ENCODE measurements around the gene SAMD4A.

Gene SAMD4A

DNA sequence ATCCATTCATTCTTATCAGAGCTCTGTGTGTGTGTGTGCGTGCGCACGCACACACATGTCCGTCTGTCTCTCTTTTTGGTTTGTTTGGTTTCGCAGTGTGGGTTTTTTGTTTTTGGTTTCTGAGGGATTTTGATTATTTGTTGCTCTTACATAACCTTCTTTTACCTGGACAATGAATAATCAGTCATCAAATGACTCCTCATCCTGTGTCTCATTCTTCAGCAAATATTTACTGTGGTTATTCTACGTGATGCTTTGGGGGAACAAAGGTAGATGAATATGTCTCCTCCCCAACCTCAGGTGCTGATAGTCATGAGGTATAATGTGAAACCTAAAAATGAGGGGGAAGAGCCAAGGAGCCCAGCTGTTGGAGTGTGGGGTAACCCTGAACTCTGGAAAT is 92.4 kb downstream of the SAMD4A start:
- H3K27me3 Mint-ChIP-seq: no peaks in the 10 kb centered on the region
- H3K4me3 Mint-ChIP-seq: no peak overlapping the region
- peaks cover 13% of the 10 kb centered on the region for H3K36me3 Mint-ChIP-seq
- peaks cover 11% of the 10 kb centered on the region for H3K4me1 Mint-ChIP-seq
- H3K9me3 Mint-ChIP-seq: no peaks in the 10 kb centered on the region
- DNase-seq (ENCODE audit: low spot score in 2 of 2) (no peak), ATAC-seq (ENCODE audit: low read depth) (no peak)
- no peak overlapping the region for H3K27ac Mint-ChIP-seq

- no peak overlapping the region for H3K4me3 Mint-ChIP-seq
- H3K4me1 Mint-ChIP-seq: peaks cover 16% of the 10 kb centered on the region
- no peak overlapping the region for H3K27ac Mint-ChIP-seq
- no peaks in the 10 kb centered on the region for H3K27me3 Mint-ChIP-seq
- H3K9me3 Mint-ChIP-seq: no peaks in the 10 kb centered on the region
- ATAC-seq (ENCODE audit: low read depth) (no peak), DNase-seq (ENCODE audit: low spot score in 2 of 2) (no peak)
- peaks cover 9% of the 10 kb centered on the region for H3K36me3 Mint-ChIP-seq
These were observed 93.7 kb downstream of the SAMD4A start for GRCh38 chr14:54660604-54661111.

- H3K4me1 Mint-ChIP-seq: peaks cover 18% of the 10 kb centered on the region
- no peaks in the 10 kb centered on the region for H3K27me3 Mint-ChIP-seq
- DNase-seq (ENCODE audit: low spot score in 2 of 2) (no peak), ATAC-seq (ENCODE audit: low read depth) (no peak)
- no peaks in the 10 kb centered on the region for H3K9me3 Mint-ChIP-seq
- H3K36me3 Mint-ChIP-seq: peaks cover 9% of the 10 kb centered on the region
- H3K4me3 Mint-ChIP-seq: no peak overlapping the region
- H3K27ac Mint-ChIP-seq: no peak overlapping the region
These were observed 95.7 kb downstream of the SAMD4A start for GRCh38 chr14:54662491-54663133.

GRCh38 chr14:54664961-54665360 is 98.0 kb downstream of the SAMD4A start:
- H3K9me3 Mint-ChIP-seq: no peaks in the 10 kb centered on the region
- peaks cover 18% of the 10 kb centered on the region for H3K4me1 Mint-ChIP-seq
- no peaks in the 10 kb centered on the region for H3K27me3 Mint-ChIP-seq
- H3K27ac Mint-ChIP-seq: peak overlapping the region; percentile 76
- H3K36me3 Mint-ChIP-seq: peaks cover 10% of the 10 kb centered on the region
- no peak overlapping the region for H3K4me3 Mint-ChIP-seq
- ATAC-seq (ENCODE audit: low read depth): no peak
- DNase-seq (ENCODE audit: low spot score in 2 of 2): no peak

DNA sequence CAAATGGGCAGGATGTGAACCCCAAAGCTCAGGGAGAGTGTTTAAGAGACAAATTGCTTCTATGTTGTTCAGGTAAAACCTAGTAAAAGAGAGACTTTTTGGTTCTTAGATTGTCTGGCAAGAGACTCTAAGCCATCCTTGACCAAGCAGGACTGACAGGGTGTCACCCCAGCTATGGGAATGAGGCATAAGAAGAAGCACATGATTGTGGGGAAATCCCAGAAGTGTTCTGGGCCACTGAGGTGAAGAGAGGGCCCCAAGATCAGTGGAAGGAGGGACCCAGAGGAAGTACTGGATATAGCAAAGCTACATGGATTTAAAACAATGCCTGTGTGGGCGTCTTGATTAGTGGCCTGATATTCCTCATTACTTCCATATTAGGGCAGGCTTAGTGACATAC is 99.0 kb downstream of the SAMD4A start:
- Mint-ChIP-seq H3K4me3 (no peak overlapping the region), H3K27me3 (no peaks in the 10 kb centered on the region), H3K27ac (peak overlapping the region; percentile 76), H3K4me1 (peaks cover 18% of the 10 kb centered on the region), H3K36me3 (peaks cover 10% of the 10 kb centered on the region), H3K9me3 (no peaks in the 10 kb centered on the region)
- ATAC-seq (ENCODE audit: low read depth) (no peak), DNase-seq (ENCODE audit: low spot score in 2 of 2) (no peak)

DNA sequence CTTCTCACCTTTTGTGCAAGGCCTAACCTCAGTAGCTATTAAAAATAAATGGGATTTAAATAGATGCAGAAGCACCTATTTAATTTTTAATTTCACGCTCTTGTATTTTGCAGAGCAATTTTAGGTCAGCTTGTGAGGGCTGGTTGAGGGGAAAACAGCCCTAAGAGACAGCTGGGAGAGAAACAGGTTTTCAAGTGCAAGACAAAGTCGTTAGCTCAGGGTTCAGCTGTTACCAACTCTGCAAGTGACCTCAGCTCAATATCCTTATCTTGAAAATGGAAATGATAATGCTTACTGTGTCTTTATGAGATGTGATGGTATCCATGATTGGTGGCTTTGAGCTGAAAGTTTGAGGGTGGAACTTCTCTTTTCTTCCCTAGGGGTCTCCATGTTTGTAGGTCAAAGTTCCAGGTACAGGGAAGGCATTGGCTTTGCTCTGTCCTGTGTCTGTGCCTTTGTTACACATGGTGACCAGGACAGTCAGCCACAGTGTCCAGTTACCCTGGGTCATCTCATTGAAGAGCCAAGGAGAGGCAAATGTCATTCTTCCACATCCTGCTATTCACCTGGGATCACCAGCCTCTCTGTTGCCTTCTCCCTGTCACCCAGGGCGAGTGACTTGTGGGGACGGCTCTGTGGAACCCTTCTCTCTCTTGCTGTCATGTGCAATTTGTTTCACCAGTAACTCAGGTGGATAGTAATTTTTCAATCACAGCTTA is 100.3 kb downstream of the SAMD4A start:
- Mint-ChIP-seq H3K36me3 (peaks cover 6% of the 10 kb centered on the region), H3K9me3 (no peaks in the 10 kb centered on the region), H3K4me3 (no peak overlapping the region), H3K4me1 (peaks cover 21% of the 10 kb centered on the region), H3K27me3 (no peaks in the 10 kb centered on the region), H3K27ac (no peak overlapping the region)
- DNase-seq (ENCODE audit: low spot score in 2 of 2) (no peak), ATAC-seq (ENCODE audit: low read depth) (no peak)

DNA sequence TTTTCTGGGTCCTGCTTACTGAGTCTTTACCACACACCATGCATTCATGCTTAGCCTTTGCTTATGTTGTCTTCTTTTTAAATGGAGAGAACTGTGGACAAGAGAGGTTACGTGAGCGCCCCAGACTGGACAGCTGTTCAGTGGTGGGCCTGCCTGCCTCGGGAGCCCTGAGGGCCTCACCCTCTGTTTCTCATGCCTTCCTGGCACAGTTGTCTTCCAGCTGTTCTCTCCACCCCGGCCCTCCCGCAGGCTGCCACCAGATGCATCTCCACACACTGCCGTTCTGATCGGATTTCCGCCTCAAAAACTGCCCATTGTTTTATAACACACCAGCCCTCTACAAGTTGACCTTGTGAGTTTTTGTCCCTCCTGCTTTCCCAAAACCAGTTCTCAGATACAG is 100.8 kb downstream of the SAMD4A start:
- no peak for DNase-seq (ENCODE audit: low spot score in 2 of 2)
- Mint-ChIP-seq H3K4me1 (peaks cover 21% of the 10 kb centered on the region), H3K27ac (no peak overlapping the region), H3K27me3 (no peaks in the 10 kb centered on the region), H3K9me3 (no peaks in the 10 kb centered on the region), H3K4me3 (no peak overlapping the region), H3K36me3 (peaks cover 6% of the 10 kb centered on the region)
- no peak for ATAC-seq (ENCODE audit: low read depth)

- DNase-seq (ENCODE audit: low spot score in 2 of 2) (no peak), ATAC-seq (ENCODE audit: low read depth) (no peak)
- no peak overlapping the region for H3K27ac Mint-ChIP-seq
- H3K27me3 Mint-ChIP-seq: no peaks in the 10 kb centered on the region
- H3K4me3 Mint-ChIP-seq: no peak overlapping the region
- peaks cover 8% of the 10 kb centered on the region for H3K4me1 Mint-ChIP-seq
- no peaks in the 10 kb centered on the region for H3K9me3 Mint-ChIP-seq
- H3K36me3 Mint-ChIP-seq: peaks cover 4% of the 10 kb centered on the region
These were observed 103.0 kb downstream of the SAMD4A start for GRCh38 chr14:54669721-54670561.

DNA sequence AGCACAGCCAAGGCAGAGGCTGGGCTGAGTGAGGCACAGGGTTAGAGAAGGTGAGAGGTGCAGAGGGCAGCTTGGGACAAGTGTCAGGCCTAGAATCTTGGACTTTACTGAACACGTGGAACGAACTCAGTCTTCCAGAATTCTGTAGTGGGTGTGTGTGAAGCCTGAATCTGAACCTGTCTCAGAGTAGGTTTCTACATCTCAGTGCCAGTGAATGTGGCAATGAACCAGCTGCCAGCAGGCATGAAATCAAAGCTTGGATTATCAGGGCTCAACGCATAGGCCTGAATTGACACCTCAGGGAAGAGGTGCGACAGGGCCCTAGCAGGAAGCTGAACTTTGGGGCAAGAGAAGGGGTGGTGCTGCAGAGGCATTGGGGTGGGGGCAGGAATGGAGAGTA is 104.6 kb downstream of the SAMD4A start:
- DNase-seq (ENCODE audit: low spot score in 2 of 2) (no peak), ATAC-seq (ENCODE audit: low read depth) (no peak)
- Mint-ChIP-seq H3K36me3 (peaks cover 4% of the 10 kb centered on the region), H3K4me1 (peaks cover 6% of the 10 kb centered on the region), H3K4me3 (no peak overlapping the region), H3K27ac (no peak overlapping the region), H3K27me3 (no peaks in the 10 kb centered on the region), H3K9me3 (no peaks in the 10 kb centered on the region)

- H3K27ac Mint-ChIP-seq: no peak overlapping the region
- H3K4me1 Mint-ChIP-seq: peaks cover 6% of the 10 kb centered on the region
- DNase-seq (ENCODE audit: low spot score in 2 of 2) (no peak), ATAC-seq (ENCODE audit: low read depth) (no peak)
- no peak overlapping the region for H3K4me3 Mint-ChIP-seq
- H3K36me3 Mint-ChIP-seq: peaks cover 4% of the 10 kb centered on the region
- no peaks in the 10 kb centered on the region for H3K27me3 Mint-ChIP-seq
- no peaks in the 10 kb centered on the region for H3K9me3 Mint-ChIP-seq
These were observed 105.3 kb downstream of the SAMD4A start for GRCh38 chr14:54672181-54672580.

DNA sequence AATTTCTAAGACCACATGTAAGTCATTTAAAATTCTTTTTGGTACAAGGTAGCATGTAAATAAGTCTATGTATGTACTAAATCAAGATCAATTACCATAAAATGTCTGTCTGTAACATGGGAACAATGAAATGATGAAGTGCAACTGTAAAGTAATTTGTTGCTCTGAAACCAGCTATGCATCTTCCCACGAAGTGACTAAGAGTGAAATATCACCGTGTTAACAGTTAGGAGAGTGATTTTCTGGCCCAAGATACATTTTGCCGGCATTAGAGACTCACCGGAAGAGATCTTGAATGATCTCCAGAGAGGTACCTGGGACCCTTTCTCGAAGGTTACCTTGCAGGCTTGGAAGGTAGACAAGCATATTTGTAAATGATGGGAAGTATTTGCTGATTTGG is 105.8 kb downstream of the SAMD4A start:
- DNase-seq (ENCODE audit: low spot score in 2 of 2) (no peak), ATAC-seq (ENCODE audit: low read depth) (no peak)
- Mint-ChIP-seq H3K4me3 (no peak overlapping the region), H3K27me3 (no peaks in the 10 kb centered on the region), H3K4me1 (peaks cover 6% of the 10 kb centered on the region), H3K27ac (no peak overlapping the region), H3K9me3 (no peaks in the 10 kb centered on the region), H3K36me3 (peaks cover 4% of the 10 kb centered on the region)

DNA sequence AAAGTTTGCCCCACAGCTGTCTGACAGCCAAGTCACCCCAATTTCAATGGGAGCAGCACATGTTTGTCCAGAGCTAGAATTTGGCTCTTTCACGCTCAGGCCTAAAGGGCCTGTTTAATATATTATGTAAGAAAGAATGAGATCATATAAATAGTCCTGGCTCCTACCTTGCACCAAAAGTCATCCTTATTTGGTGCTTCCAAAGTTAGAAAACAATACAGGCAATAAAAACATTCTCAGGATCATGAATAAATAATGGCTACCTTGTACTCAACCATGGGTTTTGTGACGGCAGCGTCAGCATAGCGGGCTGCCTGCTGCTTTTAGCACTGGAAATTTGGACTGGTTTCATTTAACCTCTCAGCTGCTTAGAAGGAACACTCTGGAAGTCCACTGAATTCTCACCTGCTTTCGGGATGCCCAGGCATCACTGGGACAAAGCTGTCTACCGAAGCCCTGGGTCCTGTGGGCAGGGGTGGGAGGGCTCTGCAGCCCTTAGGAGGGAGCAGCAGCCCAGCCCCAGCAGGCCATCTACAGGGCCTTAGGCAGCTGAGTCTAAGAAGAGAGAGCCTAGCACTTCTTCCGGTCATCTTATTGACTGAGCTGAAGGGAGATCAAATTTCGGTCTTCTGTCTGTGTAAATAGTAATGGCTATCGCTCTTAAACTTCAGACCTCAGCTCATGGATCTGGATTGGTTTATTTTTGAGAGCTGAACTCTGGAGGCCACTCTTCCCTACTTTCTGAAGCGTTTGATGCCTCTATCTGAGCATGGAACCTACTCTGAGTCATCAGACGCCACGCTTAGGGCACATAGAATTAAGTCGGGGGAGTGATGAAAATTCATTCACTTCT is 106.5 kb downstream of the SAMD4A start:
- no peaks in the 10 kb centered on the region for H3K27me3 Mint-ChIP-seq

GRCh38 chr14:54674046-54674741 is 107.3 kb downstream of the SAMD4A start:
- ATAC-seq (ENCODE audit: low read depth) (no peak), DNase-seq (ENCODE audit: low spot score in 2 of 2) (no peak)
- Mint-ChIP-seq H3K4me3 (no peak overlapping the region), H3K36me3 (peaks cover 3% of the 10 kb centered on the region), H3K27ac (no peak overlapping the region), H3K4me1 (peaks cover 3% of the 10 kb centered on the region), H3K27me3 (no peaks in the 10 kb centered on the region), H3K9me3 (no peaks in the 10 kb centered on the region)

More for the DNA sequence above, 106.5 kb downstream of the SAMD4A start:
- no peak for ATAC-seq (ENCODE audit: low read depth)
- Mint-ChIP-seq H3K36me3 (peaks cover 3% of the 10 kb centered on the region), H3K27ac (no peak overlapping the region), H3K9me3 (no peaks in the 10 kb centered on the region), H3K4me1 (peaks cover 3% of the 10 kb centered on the region), H3K4me3 (no peak overlapping the region)
- no peak for DNase-seq (ENCODE audit: low spot score in 2 of 2)

Data from memory B cell (primary cell).